Type B pancreatic cell (in vitro differentiated cells): ENCODE results near the gene ARV1. TPM values are rescaled to one million over a fixed set of nuclear protein-coding genes. Genes with fewer than 3 reads are reported as not detected.
"Not testable (repeated sequence)": the region's sequence is repeated elsewhere in the genome, so short reads cannot be mapped to it uniquely, and the experiment has no call there.

ENCODE experiments used
- DNase-seq: peaks from one replicate; pipeline ENCODE4 v3.0.0; 2021; ENCODE audit warnings: mixed read lengths; ENCODE audit not compliant: unreplicated experiment; ENCODE audit errors: extremely low spot score
- H3K27ac Mint-ChIP-seq: 2 replicates; pipeline ENCODE4 v1.8.0; 2021; ENCODE audit warnings: mild to moderate bottlenecking, mixed read lengths
- H3K27me3 Mint-ChIP-seq: 2 replicates; pipeline ENCODE4 v1.8.0; 2021; ENCODE audit warnings: mixed read lengths
- H3K36me3 Mint-ChIP-seq: 2 replicates; pipeline ENCODE4 v1.8.0; 2021; ENCODE audit warnings: mixed read lengths
- H3K4me1 Mint-ChIP-seq: one replicate; pipeline ENCODE4 v1.8.0; 2021; ENCODE audit warnings: mixed read lengths; ENCODE audit not compliant: unreplicated experiment
- H3K4me3 Mint-ChIP-seq: 2 replicates; pipeline ENCODE4 v1.8.0; 2021; ENCODE audit warnings: mild to moderate bottlenecking, mixed read lengths
- H3K9me3 Mint-ChIP-seq: 2 replicates; pipeline ENCODE4 v1.8.0; 2021; ENCODE audit warnings: mixed read lengths
- total RNA-seq: library from RNA; stranded (reverse); gene quantifications from 2 replicates; pipeline ENCODE4 v1.2.1, GENCODE V29; 2021; ENCODE audit warnings: low replicate concordance
- TF ChIP-seq, protein P1 (sequence below): fragments of 200-600 bp; sonication (generic); conservative IDR thresholded peaks from 2 replicates; pipeline ENCODE4 v1.5.0; 2021; ENCODE audit warnings: antibody characterized with exemption, mild to moderate bottlenecking

ARV1 gene
- total RNA-seq, 1 donor from 2014 or later: 12.8 TPM

DNA sequence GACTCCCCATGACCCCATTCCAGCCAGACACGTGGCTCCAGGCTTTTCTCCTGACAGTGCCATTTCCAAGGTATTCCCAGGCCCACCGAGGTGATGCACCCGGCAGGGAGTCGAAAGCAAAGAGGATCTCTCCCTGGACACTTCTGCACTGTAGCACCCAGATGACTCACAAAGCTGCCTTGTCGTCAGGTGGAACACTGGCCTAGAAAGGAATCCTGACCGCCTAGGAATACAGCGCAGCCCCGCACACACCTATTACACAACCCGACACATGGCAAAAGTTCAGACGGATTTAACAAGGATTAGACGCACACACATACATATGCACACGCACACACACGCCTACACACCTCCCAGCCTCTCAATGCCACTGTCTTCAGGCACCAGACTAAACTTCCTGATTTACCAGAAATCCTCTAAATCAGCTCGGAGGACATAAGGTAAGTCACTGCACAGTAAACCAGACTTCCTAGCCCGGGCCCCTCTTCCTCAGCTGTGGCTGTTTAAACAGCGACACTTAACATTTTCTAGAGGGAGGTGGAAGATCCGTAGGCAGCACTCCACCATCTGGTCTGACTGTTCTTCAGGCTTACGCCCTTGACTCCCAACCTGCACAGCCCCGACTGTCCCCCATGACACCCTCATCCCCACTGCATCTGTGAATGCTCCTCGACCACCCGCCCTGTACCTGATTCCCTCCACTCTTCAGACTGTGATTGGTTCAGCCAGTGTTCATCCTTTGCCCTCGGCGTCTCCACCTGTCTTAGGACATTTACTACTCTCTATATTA is 48.4 kb downstream of the ARV1 start:
- H3K27me3 Mint-ChIP-seq: no peaks in the 10 kb centered on the region

DNA sequence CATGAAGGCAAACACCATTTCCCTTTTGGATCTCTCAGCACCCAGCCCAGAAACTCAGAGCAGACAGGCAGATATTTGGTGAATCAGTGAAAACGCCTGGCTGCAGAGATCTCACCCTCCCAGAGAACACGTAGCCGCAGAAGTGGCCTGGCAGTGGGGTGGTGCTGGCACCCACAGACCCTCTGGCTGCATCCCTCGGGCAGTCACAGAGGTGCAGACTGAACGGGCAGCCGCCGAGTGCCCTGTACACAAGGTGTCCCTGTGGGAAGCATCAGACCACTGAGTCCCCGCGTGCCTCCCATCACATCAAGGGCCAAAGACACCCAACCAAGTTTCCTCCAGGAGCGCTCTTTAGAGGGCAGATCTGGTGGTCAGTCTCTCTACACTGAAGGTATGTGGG is 49.1 kb downstream of the ARV1 start:
- Mint-ChIP-seq H3K27ac (no peak overlapping the region), H3K4me3 (no peak overlapping the region), H3K9me3 (no peaks in the 10 kb centered on the region), H3K4me1 (peaks cover 15% of the 10 kb centered on the region), H3K36me3 (peaks cover 26% of the 10 kb centered on the region), H3K27me3 (no peaks in the 10 kb centered on the region)
- TF ChIP-seq, protein P1, sequence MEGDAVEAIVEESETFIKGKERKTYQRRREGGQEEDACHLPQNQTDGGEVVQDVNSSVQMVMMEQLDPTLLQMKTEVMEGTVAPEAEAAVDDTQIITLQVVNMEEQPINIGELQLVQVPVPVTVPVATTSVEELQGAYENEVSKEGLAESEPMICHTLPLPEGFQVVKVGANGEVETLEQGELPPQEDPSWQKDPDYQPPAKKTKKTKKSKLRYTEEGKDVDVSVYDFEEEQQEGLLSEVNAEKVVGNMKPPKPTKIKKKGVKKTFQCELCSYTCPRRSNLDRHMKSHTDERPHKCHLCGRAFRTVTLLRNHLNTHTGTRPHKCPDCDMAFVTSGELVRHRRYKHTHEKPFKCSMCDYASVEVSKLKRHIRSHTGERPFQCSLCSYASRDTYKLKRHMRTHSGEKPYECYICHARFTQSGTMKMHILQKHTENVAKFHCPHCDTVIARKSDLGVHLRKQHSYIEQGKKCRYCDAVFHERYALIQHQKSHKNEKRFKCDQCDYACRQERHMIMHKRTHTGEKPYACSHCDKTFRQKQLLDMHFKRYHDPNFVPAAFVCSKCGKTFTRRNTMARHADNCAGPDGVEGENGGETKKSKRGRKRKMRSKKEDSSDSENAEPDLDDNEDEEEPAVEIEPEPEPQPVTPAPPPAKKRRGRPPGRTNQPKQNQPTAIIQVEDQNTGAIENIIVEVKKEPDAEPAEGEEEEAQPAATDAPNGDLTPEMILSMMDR: no peak
- DNase-seq: no peak

More for the DNA sequence above, 48.4 kb downstream of the ARV1 start:
- peaks cover 28% of the 10 kb centered on the region for H3K36me3 Mint-ChIP-seq
- no peak overlapping the region for H3K4me3 Mint-ChIP-seq
- no peak overlapping the region for H3K27ac Mint-ChIP-seq
- no peaks in the 10 kb centered on the region for H3K9me3 Mint-ChIP-seq
- peaks cover 15% of the 10 kb centered on the region for H3K4me1 Mint-ChIP-seq
- TF ChIP-seq, protein P1: no peak
- DNase-seq: no peak

- DNase-seq: no peak
- H3K4me3 Mint-ChIP-seq: no peak overlapping the region
Measured at GRCh38 chr1:231028682-231029081, 49.8 kb downstream of the ARV1 start.

GRCh38 chr1:231029247-231029646 is 50.4 kb downstream of the ARV1 start:
- not testable (repeated sequence) for H3K9me3 Mint-ChIP-seq, DNase-seq, H3K4me3 Mint-ChIP-seq, H3K27me3 Mint-ChIP-seq, H3K27ac Mint-ChIP-seq
- H3K4me1 Mint-ChIP-seq: peaks cover 15% of the 10 kb centered on the region
- peaks cover 24% of the 10 kb centered on the region for H3K36me3 Mint-ChIP-seq

More at GRCh38 chr1:231028682-231029081, 49.8 kb downstream of the ARV1 start:
- Mint-ChIP-seq H3K36me3 (peaks cover 24% of the 10 kb centered on the region), H3K27ac (no peak overlapping the region), H3K4me1 (peaks cover 15% of the 10 kb centered on the region), H3K27me3 (no peaks in the 10 kb centered on the region), H3K9me3 (no peaks in the 10 kb centered on the region)
- TF ChIP-seq, protein P1: no peak

DNA sequence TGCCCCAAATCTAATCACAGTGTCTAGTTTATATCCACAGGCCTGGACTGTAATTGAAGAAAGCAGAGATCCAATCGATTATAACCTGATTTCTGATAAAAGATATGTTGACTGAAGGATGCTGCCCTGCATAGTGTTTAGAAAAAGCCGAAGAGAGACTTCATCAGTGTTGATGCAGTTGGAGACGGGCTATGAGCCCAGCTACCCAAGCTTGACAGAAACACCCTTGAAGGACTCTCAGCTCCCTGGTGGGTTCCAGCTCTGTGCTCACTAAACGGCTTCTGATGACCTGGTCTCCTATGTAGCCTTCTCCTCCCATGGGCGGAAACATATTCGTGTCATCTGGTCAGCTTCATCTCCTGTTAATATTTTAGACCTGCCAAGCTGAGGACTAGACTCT is 50.9 kb downstream of the ARV1 start:
- H3K9me3 Mint-ChIP-seq: no peaks in the 10 kb centered on the region
- TF ChIP-seq, protein P1: no peak
- peaks cover 24% of the 10 kb centered on the region for H3K36me3 Mint-ChIP-seq
- H3K27me3 Mint-ChIP-seq: no peaks in the 10 kb centered on the region
- H3K4me1 Mint-ChIP-seq: peaks cover 15% of the 10 kb centered on the region
- DNase-seq: no peak
- no peak overlapping the region for H3K27ac Mint-ChIP-seq
- H3K4me3 Mint-ChIP-seq: no peak overlapping the region

DNA sequence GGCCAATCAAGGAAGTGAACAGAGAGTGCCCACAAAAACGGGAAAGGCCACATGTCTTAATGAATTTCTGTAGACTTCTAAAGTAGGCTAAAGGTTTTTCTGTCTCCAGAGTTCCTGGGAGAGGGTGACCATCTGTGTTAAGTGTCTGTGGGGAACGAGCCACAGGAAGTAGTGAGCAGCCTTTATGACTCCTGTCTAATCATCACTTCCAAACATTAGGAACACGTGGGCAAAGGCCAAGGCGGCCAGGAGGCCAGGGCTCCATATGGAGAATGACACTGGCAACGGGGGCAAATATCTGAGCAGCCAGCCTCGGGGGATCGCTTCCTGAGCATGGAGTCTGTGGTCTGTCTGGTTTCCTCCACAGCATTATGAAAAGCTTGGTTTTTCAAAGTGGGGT is 54.1 kb downstream of the ARV1 start:
- H3K9me3 Mint-ChIP-seq: no peaks in the 10 kb centered on the region
- TF ChIP-seq, protein P1: no peak
- H3K4me1 Mint-ChIP-seq: peaks cover 8% of the 10 kb centered on the region
- H3K4me3 Mint-ChIP-seq: no peak overlapping the region
- DNase-seq: no peak
- H3K27me3 Mint-ChIP-seq: peaks cover 2% of the 10 kb centered on the region
- peaks cover 16% of the 10 kb centered on the region for H3K36me3 Mint-ChIP-seq
- H3K27ac Mint-ChIP-seq: no peak overlapping the region
